ENCODE results near the gene RBL1. TPM values are rescaled to one million over a fixed set of nuclear protein-coding genes. Genes with fewer than 3 reads are reported as not detected.
"Not testable (repeated sequence)": the region's sequence is repeated elsewhere in the genome, so short reads cannot be mapped to it uniquely, and the experiment has no call there.

Gene RBL1
- total RNA-seq, 3 donors from 2014 or later (not counting 1 experiment from before 2014, with no cell fraction given) = 21.0 to 28.4 (median 22.2) TPM

GRCh38 chr20:37072293-37073196 lies 23.3 kb downstream of the RBL1 start:
- Histone ChIP-seq H3K9me3 (ENCODE audit: control insufficient read depth, insufficient read depth, low read length) (no peaks in the 10 kb centered on the region), H3K27me3 (ENCODE audit: control insufficient read depth, insufficient read depth, low read length) (no peaks in the 10 kb centered on the region), H3K4me1 (ENCODE audit: control insufficient read depth, insufficient read depth, low read length) (peaks cover 7% of the 10 kb centered on the region), H3K4me3 (ENCODE audit: low read length) (no peak overlapping the region), H3K27ac (ENCODE audit: low read length) (no peak overlapping the region), H3K36me3 (ENCODE audit: control insufficient read depth, insufficient read depth, low read length) (no peaks in the 10 kb centered on the region)
- TF ChIP-seq, protein P1, sequence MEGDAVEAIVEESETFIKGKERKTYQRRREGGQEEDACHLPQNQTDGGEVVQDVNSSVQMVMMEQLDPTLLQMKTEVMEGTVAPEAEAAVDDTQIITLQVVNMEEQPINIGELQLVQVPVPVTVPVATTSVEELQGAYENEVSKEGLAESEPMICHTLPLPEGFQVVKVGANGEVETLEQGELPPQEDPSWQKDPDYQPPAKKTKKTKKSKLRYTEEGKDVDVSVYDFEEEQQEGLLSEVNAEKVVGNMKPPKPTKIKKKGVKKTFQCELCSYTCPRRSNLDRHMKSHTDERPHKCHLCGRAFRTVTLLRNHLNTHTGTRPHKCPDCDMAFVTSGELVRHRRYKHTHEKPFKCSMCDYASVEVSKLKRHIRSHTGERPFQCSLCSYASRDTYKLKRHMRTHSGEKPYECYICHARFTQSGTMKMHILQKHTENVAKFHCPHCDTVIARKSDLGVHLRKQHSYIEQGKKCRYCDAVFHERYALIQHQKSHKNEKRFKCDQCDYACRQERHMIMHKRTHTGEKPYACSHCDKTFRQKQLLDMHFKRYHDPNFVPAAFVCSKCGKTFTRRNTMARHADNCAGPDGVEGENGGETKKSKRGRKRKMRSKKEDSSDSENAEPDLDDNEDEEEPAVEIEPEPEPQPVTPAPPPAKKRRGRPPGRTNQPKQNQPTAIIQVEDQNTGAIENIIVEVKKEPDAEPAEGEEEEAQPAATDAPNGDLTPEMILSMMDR (IDR thresholded peaks at IDR 0.05) = no peak
- Mint-ChIP-seq H3K4me3 (no peak overlapping the region), H3K36me3 (no peaks in the 10 kb centered on the region), H3K27ac (peak overlapping the region; percentile 77 to 89), H3K4me1 (peaks cover 17 to 24% of the 10 kb centered on the region in 2 donors), H3K27me3 (ENCODE audit: low read depth in 2 of 2) (no peaks in the 10 kb centered on the region), H3K9me3 (no peaks in the 10 kb centered on the region)
- intact Hi-C loops (cut with micrococcal nuclease) = no loop called here
- ATAC-seq (no peak), DNase-seq (no peak)
- WGBS (ENCODE audit: insufficient coverage) = 92% methylated on average over 16 of the region's 17 CpGs

- peaks cover 15 to 21% of the 10 kb centered on the region in 2 donors for H3K4me1 Mint-ChIP-seq
- WGBS (ENCODE audit: insufficient coverage) = 50% methylated on average over 4 of the region's 4 CpGs
- no peaks in the 10 kb centered on the region for H3K9me3 Mint-ChIP-seq
- H3K27me3 Mint-ChIP-seq (ENCODE audit: low read depth in 2 of 2) = no peaks in the 10 kb centered on the region
- TF ChIP-seq, protein P1 (IDR thresholded peaks at IDR 0.05) = no peak
- ATAC-seq (peak; percentile 78 to 96 (median 78)), DNase-seq (peak; percentile 18 to 45)
- Histone ChIP-seq H3K27ac (ENCODE audit: low read length) (peak overlapping the region; percentile 36), H3K4me1 (ENCODE audit: control insufficient read depth, insufficient read depth, low read length) (peaks cover 7% of the 10 kb centered on the region), H3K36me3 (ENCODE audit: control insufficient read depth, insufficient read depth, low read length) (peaks cover 7% of the 10 kb centered on the region), H3K4me3 (ENCODE audit: low read length) (no peak overlapping the region), H3K9me3 (ENCODE audit: control insufficient read depth, insufficient read depth, low read length) (no peaks in the 10 kb centered on the region), H3K27me3 (ENCODE audit: control insufficient read depth, insufficient read depth, low read length) (no peaks in the 10 kb centered on the region)
- no peaks in the 10 kb centered on the region for H3K36me3 Mint-ChIP-seq
- intact Hi-C loops (cut with micrococcal nuclease) = no loop called here
- H3K27ac Mint-ChIP-seq = peak overlapping the region; percentile 77 to 89
- H3K4me3 Mint-ChIP-seq = peak overlapping the region; percentile 42
Observed at GRCh38 chr20:37071481-37071911, 24.3 kb downstream of the RBL1 start.

DNA sequence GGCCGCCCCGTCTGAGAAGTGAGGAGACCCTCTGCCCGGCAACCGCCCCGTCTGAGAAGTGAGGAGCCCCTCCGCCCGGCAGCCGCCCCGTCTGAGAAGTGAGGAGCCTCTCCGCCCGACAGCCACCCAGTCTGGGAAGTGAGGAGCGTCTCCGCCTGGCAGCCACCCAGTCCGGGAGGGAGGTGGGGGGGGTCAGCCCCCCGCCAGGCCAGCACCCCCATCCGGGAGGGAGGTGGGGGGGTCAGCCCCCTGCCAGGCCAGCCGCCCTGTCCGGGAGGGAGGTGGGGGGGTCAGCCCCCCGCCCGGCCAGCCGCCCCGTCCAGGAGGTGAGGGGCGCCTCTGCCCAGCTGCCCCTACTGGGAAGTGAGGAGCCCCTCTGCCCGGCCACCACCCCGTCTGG lies 26.2 kb downstream of the RBL1 start:
- ATAC-seq; H3K4me3 ChIP-seq (ENCODE audit: low read length); DNase-seq; H3K9me3 Mint-ChIP-seq; H3K27me3 Mint-ChIP-seq (ENCODE audit: low read depth in 2 of 2); H3K4me3 Mint-ChIP-seq; H3K36me3 Mint-ChIP-seq; H3K27me3 ChIP-seq (ENCODE audit: control insufficient read depth, insufficient read depth, low read length); H3K4me1 ChIP-seq (ENCODE audit: control insufficient read depth, insufficient read depth, low read length); H3K27ac Mint-ChIP-seq; intact Hi-C loops (cut with micrococcal nuclease); H3K27ac ChIP-seq (ENCODE audit: low read length); H3K9me3 ChIP-seq (ENCODE audit: control insufficient read depth, insufficient read depth, low read length): not testable (repeated sequence)
- 100% methylated on average over 2 of the region's 25 CpGs for WGBS (ENCODE audit: insufficient coverage)
- H3K36me3 ChIP-seq (ENCODE audit: control insufficient read depth, insufficient read depth, low read length) = peaks cover 21% of the 10 kb centered on the region
- peaks cover 13 to 19% of the 10 kb centered on the region in 2 donors for H3K4me1 Mint-ChIP-seq

DNA sequence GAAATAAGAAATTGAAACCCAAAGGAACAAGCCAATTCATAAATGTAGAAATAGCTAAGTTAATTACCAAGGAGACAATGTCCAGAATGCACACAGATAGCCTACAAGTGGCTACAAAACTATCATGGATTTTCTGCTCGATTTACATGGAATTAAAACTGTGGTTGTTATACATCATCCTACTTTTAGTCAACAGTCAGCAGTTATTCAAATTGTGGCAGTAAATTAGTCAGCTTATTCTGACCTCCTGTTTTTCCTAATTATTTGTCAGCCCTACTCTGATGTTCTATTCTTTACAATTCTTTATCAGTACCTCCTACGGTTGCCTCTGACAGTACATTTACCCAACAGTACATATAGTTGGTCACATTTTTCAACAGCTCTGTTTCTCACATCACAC lies 29.6 kb downstream of the RBL1 start:
- H3K9me3 ChIP-seq (ENCODE audit: control insufficient read depth, insufficient read depth, low read length) = no peaks in the 10 kb centered on the region
- intact Hi-C loops (cut with micrococcal nuclease) = no loop called here
- Mint-ChIP-seq H3K4me3 (no peak overlapping the region), H3K36me3 (peaks cover 12% of the 10 kb centered on the region), H3K27ac (peak overlapping the region in 1 of 2 donors; percentile 14), H3K27me3 (ENCODE audit: low read depth in 2 of 2) (no peaks in the 10 kb centered on the region), H3K4me1 (peaks cover 4% of the 10 kb centered on the region in 2 donors), H3K9me3 (no peaks in the 10 kb centered on the region)
- H3K4me1 ChIP-seq (ENCODE audit: control insufficient read depth, insufficient read depth, low read length) = peaks cover under 1% of the 10 kb centered on the region
- H3K27ac ChIP-seq (ENCODE audit: low read length) = no peak overlapping the region
- TF ChIP-seq, protein P1 (IDR thresholded peaks at IDR 0.05) = no peak
- no peak for ATAC-seq
- no peak for DNase-seq
- H3K4me3 ChIP-seq (ENCODE audit: low read length) = no peak overlapping the region
- H3K36me3 ChIP-seq (ENCODE audit: control insufficient read depth, insufficient read depth, low read length) = peaks cover 25% of the 10 kb centered on the region
- 88% methylated on average over 2 of the region's 2 CpGs for WGBS (ENCODE audit: insufficient coverage)
- H3K27me3 ChIP-seq (ENCODE audit: control insufficient read depth, insufficient read depth, low read length) = no peaks in the 10 kb centered on the region
